Ishikawa (cell line): ENCODE results near the gene ZDHHC19.

Experiments
- TAF1 ChIP-seq: IDR thresholded peaks from 2 replicates; pipeline ENCODE4 v1.6.1; 2012; ENCODE audit warnings: low read depth, mild to moderate bottlenecking
- USF1 ChIP-seq: IDR thresholded peaks from 2 replicates; pipeline ENCODE4 v1.6.1; 2012

- TF ChIP-seq USF1 (no peak), TAF1 (no peak)
Observed at GRCh38 chr3:196210673-196211556, at the start of gene ZDHHC19.
